ENCODE data around the gene NIPA2.

Gene NIPA2

DNA sequence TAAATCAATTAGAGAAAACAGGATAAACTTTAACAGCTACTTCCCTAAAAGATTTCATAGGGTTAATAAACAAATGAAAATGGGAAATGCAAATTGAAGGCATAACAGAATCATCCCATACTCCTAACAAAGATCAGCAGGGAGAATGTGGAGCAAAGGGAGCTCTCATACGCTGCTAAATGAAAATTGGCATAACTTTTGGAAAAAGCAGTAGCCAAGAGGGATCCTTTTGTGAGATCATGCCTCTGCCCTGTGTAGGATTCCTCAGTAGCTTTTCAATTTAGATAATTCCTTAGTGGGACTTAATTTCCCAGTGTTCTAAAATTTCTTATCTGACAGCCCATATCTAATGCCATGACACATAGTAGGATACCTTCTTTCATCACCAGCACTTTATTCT lies 18.2 kb downstream of the NIPA2 start:
- TF ChIP-seq, protein P1, sequence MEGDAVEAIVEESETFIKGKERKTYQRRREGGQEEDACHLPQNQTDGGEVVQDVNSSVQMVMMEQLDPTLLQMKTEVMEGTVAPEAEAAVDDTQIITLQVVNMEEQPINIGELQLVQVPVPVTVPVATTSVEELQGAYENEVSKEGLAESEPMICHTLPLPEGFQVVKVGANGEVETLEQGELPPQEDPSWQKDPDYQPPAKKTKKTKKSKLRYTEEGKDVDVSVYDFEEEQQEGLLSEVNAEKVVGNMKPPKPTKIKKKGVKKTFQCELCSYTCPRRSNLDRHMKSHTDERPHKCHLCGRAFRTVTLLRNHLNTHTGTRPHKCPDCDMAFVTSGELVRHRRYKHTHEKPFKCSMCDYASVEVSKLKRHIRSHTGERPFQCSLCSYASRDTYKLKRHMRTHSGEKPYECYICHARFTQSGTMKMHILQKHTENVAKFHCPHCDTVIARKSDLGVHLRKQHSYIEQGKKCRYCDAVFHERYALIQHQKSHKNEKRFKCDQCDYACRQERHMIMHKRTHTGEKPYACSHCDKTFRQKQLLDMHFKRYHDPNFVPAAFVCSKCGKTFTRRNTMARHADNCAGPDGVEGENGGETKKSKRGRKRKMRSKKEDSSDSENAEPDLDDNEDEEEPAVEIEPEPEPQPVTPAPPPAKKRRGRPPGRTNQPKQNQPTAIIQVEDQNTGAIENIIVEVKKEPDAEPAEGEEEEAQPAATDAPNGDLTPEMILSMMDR (IDR thresholded peaks at IDR 0.05; ENCODE audit: low read depth, low read length) = no peak
- no peak for DNase-seq (ENCODE audit: extremely low read depth, low read depth)

DNA sequence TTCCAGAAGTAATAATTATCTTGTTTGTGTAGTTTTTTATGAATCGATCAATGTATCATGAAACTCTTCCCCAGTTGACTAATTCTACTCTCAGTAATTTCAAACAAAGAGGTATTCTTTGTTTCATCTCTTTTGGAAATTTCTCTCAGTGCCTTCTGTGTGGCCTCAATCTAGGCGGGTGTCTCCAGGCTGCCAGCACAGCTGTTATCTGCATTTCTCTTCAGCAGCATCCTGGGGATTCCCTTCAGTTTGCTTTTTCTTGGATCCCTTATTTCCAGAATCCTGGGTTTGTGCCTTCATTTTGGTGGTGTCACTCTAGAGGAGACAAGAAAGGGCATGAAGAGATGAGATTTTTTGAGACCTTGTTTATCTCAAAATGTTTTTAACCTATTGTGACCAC lies 22.7 kb downstream of the NIPA2 start:
- no peak for DNase-seq (ENCODE audit: extremely low read depth, low read depth)
- TF ChIP-seq, protein P1 (IDR thresholded peaks at IDR 0.05; ENCODE audit: low read depth, low read length) = no peak

DNA sequence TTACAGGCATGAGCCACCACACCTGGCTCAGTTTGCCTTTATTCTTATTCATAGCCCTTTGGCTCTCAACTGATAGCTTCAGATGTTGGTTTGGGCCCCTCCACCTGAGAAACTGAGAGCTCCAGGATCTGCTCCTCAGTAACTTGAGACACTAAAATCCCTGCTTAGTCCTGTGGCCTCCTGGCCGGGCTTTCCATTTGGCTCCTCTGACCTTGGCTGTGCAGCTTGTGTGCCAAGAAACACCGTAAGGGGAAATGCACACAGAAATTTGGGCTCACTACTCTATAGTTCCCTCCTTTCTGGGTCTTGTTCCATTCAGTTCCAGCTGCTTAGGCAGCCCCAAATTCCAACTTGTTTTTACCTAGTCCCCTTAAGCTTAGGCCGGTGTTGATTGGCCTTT lies 24.9 kb downstream of the NIPA2 start:
- TF ChIP-seq, protein P1 (IDR thresholded peaks at IDR 0.05; ENCODE audit: low read depth, low read length) = no peak
- no peak for DNase-seq (ENCODE audit: extremely low read depth, low read depth)

DNA sequence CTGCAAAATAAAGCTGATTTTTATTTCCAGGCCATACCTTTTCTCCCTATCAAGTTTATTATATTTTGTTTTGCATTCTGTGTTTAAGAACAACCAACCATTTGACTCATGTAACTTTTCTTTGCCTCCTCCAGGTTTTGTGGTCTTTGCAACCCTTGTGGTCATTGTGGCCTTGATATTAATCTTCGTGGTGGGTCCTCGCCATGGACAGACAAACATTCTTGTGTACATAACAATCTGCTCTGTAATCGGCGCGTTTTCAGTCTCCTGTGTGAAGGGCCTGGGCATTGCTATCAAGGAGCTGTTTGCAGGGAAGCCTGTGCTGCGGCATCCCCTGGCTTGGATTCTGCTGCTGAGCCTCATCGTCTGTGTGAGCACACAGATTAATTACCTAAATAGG lies 27.6 kb downstream of the NIPA2 start:
- TF ChIP-seq, protein P1 (IDR thresholded peaks at IDR 0.05; ENCODE audit: low read depth, low read length) = no peak
- no peak for DNase-seq (ENCODE audit: extremely low read depth, low read depth)

DNA sequence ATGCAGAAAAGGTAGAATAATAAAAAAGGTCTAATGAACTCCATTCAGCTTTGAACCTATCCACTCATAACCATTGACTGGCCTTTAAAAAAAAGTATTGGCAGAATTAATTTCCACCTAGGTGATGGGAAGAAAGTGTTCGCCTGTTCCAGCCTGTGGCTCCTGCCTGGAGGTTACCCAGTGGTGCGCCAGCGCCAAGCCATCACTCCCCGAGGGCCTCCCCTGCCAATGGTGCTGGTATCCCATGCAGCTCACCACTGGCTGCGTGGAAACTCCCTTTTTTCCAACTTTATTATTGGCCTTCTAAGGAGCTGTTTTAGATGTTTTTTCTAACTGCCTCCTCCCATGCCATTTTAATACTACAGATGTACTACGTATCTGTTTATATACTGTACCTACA lies 29.4 kb downstream of the NIPA2 start:
- TF ChIP-seq, protein P1 (IDR thresholded peaks at IDR 0.05; ENCODE audit: low read depth, low read length) = no peak
- no peak for DNase-seq (ENCODE audit: extremely low read depth, low read depth)

DNA sequence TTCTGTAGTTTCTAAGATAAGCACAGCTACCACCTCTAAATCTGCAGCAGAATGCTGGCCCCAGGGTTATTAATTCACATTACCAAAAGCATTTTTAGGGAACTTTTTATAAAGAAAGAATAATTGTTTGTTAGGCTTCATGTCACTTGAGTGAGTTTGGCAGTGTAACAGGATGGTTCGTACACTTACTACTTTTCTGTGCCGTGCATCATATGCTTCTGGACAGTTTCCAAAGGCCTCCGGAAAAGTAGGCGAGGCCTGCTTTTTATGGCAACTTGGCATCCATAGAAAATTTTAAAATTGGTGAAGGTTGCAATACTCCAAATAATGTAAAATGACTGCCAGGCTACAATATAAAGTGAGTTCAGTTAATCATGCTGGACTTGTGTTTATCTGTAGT lies 30.0 kb downstream of the NIPA2 start:
- TF ChIP-seq, protein P1 (IDR thresholded peaks at IDR 0.05; ENCODE audit: low read depth, low read length) = no peak
- DNase-seq (ENCODE audit: extremely low read depth, low read depth) = no peak

DNA sequence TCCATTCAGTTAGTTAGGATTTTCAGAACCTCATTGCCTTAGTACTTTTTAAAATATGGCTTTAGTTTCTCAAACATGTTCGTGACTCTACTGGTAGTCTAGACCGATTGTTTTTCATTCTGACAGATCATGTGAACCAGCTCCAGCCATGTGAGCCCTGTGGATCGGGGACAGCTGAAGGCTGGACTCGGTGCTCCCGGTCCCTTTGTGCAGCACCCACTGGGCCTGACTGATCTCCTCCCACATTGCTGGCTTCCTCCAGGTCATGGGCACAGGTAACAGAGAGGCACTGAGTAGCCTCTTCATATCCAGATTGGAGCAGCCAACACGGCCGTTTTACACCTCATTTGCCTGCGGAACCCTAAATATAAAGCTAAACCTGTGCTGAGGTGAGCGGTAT lies 30.5 kb downstream of the NIPA2 start:
- TF ChIP-seq, protein P1 (IDR thresholded peaks at IDR 0.05; ENCODE audit: low read depth, low read length) = no peak
- DNase-seq (ENCODE audit: extremely low read depth, low read depth) = no peak

All from AG09319 (cell line).